ACC112 (cell line): ENCODE results near the gene TTC7B.
"Not testable (repeated sequence)": the region's sequence is repeated elsewhere in the genome, so short reads cannot be mapped to it uniquely, and the experiment has no call there.

Experiments used
- H2AFZ ChIP-seq: fragments of 200-600 bp; sonication (generic); one replicate; pipeline ENCODE4 v1.6.0; 2017; ENCODE audit warnings: antibody characterized with exemption, low read length; ENCODE audit not compliant: unreplicated experiment
- H3K27ac ChIP-seq: fragments of 200-600 bp; sonication (generic); 2 replicates; pipeline ENCODE4 v1.5.1; 2014; ENCODE audit warnings: low read depth, mild to moderate bottlenecking, antibody characterized with exemption, low read length, moderate library complexity
- H3K27me3 ChIP-seq: fragments of 200-600 bp; sonication (generic); 2 replicates; pipeline ENCODE4 v1.6.1; 2014; ENCODE audit warnings: mild to moderate bottlenecking, antibody characterized with exemption, low read length, moderate library complexity, mixed read lengths; ENCODE audit not compliant: insufficient read depth
- H3K36me3 ChIP-seq: fragments of 200-600 bp; sonication (generic); 2 replicates; pipeline ENCODE4 v1.6.1; 2016; ENCODE audit warnings: mild to moderate bottlenecking, antibody characterized with exemption, low read length, moderate library complexity, mixed read lengths; ENCODE audit not compliant: insufficient read depth
- H3K4me1 ChIP-seq: fragments of 200-600 bp; sonication (generic); one replicate; pipeline ENCODE4 v1.6.1; 2016; ENCODE audit warnings: low read length, mixed read lengths; ENCODE audit not compliant: insufficient read depth, unreplicated experiment, control insufficient read depth
- H3K4me3 ChIP-seq: fragments of 200-600 bp; sonication (generic); 2 replicates; pipeline ENCODE4 v1.5.1; 2014; ENCODE audit warnings: mild to moderate bottlenecking, low read depth, low read length
- H3K79me2 ChIP-seq: fragments of 200-600 bp; sonication (generic); one replicate; pipeline ENCODE4 v1.6.0; 2016; ENCODE audit warnings: low read length; ENCODE audit not compliant: control insufficient read depth, unreplicated experiment, insufficient read depth

TTC7B gene

GRCh38 chr14:90830931-90831701 lies 14.9 kb upstream of the TTC7B start:
- H3K4me3 ChIP-seq: no peak overlapping the region
- no peaks in the 10 kb centered on the region for H3K79me2 ChIP-seq
- H2AFZ ChIP-seq: no peak overlapping the region
- H3K4me1 ChIP-seq: peaks cover 6% of the 10 kb centered on the region
- H3K27me3 ChIP-seq: no peaks in the 10 kb centered on the region
- H3K27ac ChIP-seq: no peak overlapping the region
- no peaks in the 10 kb centered on the region for H3K36me3 ChIP-seq

GRCh38 chr14:90829677-90830076 lies 13.4 kb upstream of the TTC7B start:
- Histone ChIP-seq H3K27me3 (no peaks in the 10 kb centered on the region), H2AFZ (no peak overlapping the region), H3K36me3 (no peaks in the 10 kb centered on the region), H3K27ac (no peak overlapping the region), H3K4me3 (no peak overlapping the region), H3K4me1 (peaks cover 6% of the 10 kb centered on the region), H3K79me2 (no peaks in the 10 kb centered on the region)

GRCh38 chr14:90828642-90829487 lies 12.6 kb upstream of the TTC7B start:
- Histone ChIP-seq H3K27ac (peak overlapping the region; percentile 13; the same call in 1 of the 2 replicates), H3K4me3 (peak overlapping the region; percentile 79), H2AFZ (peak overlapping the region; percentile 98)

GRCh38 chr14:90827919-90828610 lies 11.8 kb upstream of the TTC7B start:
- Histone ChIP-seq H3K79me2 (no peaks in the 10 kb centered on the region), H3K4me1 (peaks cover 6% of the 10 kb centered on the region), H3K4me3 (peak overlapping the region; percentile 79), H3K27ac (peak overlapping the region; percentile 13; the same call in 1 of the 2 replicates), H2AFZ (peak overlapping the region; percentile 98), H3K36me3 (no peaks in the 10 kb centered on the region), H3K27me3 (no peaks in the 10 kb centered on the region)

More at GRCh38 chr14:90828642-90829487, 12.6 kb upstream of the TTC7B start:
- H3K27me3 ChIP-seq: no peaks in the 10 kb centered on the region
- H3K36me3 ChIP-seq: no peaks in the 10 kb centered on the region
- H3K4me1 ChIP-seq: peaks cover 6% of the 10 kb centered on the region
- H3K79me2 ChIP-seq: no peaks in the 10 kb centered on the region

GRCh38 chr14:90823542-90823941 lies 7.3 kb upstream of the TTC7B start:
- not testable (repeated sequence) for H2AFZ ChIP-seq, H3K4me3 ChIP-seq, H3K4me1 ChIP-seq, H3K27me3 ChIP-seq, H3K27ac ChIP-seq, H3K79me2 ChIP-seq, H3K36me3 ChIP-seq

- H3K79me2 ChIP-seq: no peaks in the 10 kb centered on the region
- H3K27ac ChIP-seq: no peak overlapping the region
- no peak overlapping the region for H2AFZ ChIP-seq
- H3K36me3 ChIP-seq: no peaks in the 10 kb centered on the region
- no peaks in the 10 kb centered on the region for H3K27me3 ChIP-seq
- H3K4me1 ChIP-seq: no peaks in the 10 kb centered on the region
- no peak overlapping the region for H3K4me3 ChIP-seq
Measured at GRCh38 chr14:90820958-90821357, 4.7 kb upstream of the TTC7B start.

- Histone ChIP-seq H3K4me3 (no peak overlapping the region), H3K36me3 (no peaks in the 10 kb centered on the region), H3K27me3 (no peaks in the 10 kb centered on the region), H3K27ac (no peak overlapping the region), H3K4me1 (peaks cover 5% of the 10 kb centered on the region), H3K79me2 (peaks cover 9% of the 10 kb centered on the region), H2AFZ (no peak overlapping the region)
Measured at GRCh38 chr14:90819734-90820393, 3.6 kb upstream of the TTC7B start.

GRCh38 chr14:90818715-90819114 lies 2.5 kb upstream of the TTC7B start:
- H3K4me3 ChIP-seq: no peak overlapping the region

GRCh38 chr14:90816681-90817436 lies 629 bp upstream of the TTC7B start:
- H3K27ac ChIP-seq: no peak overlapping the region
- no peaks in the 10 kb centered on the region for H3K36me3 ChIP-seq
- peaks cover 15% of the 10 kb centered on the region for H3K79me2 ChIP-seq
- peak overlapping the region; percentile 56 for H3K4me3 ChIP-seq
- H3K4me1 ChIP-seq: peaks cover 5% of the 10 kb centered on the region
- no peaks in the 10 kb centered on the region for H3K27me3 ChIP-seq
- H2AFZ ChIP-seq: no peak overlapping the region

More at GRCh38 chr14:90818715-90819114, 2.5 kb upstream of the TTC7B start:
- Histone ChIP-seq H3K27ac (no peak overlapping the region), H3K36me3 (no peaks in the 10 kb centered on the region), H3K4me1 (peaks cover 5% of the 10 kb centered on the region), H3K27me3 (no peaks in the 10 kb centered on the region), H2AFZ (no peak overlapping the region), H3K79me2 (peaks cover 15% of the 10 kb centered on the region)

GRCh38 chr14:90815572-90815821 lies 733 bp downstream of the TTC7B start:
- H3K36me3 ChIP-seq: no peaks in the 10 kb centered on the region
- H3K27me3 ChIP-seq: no peaks in the 10 kb centered on the region
- H3K4me3 ChIP-seq: peak overlapping the region; percentile 91
- H3K27ac ChIP-seq: no peak overlapping the region
- peak overlapping the region; percentile 96 for H2AFZ ChIP-seq
- H3K4me1 ChIP-seq: peaks cover 5% of the 10 kb centered on the region
- peaks cover 15% of the 10 kb centered on the region for H3K79me2 ChIP-seq
